ENCODE results near the gene HDGFL3.
"Not testable (repeated sequence)": the region's sequence is repeated elsewhere in the genome, so short reads cannot be mapped to it uniquely, and the experiment has no call there.

The HDGFL3 gene

DNA sequence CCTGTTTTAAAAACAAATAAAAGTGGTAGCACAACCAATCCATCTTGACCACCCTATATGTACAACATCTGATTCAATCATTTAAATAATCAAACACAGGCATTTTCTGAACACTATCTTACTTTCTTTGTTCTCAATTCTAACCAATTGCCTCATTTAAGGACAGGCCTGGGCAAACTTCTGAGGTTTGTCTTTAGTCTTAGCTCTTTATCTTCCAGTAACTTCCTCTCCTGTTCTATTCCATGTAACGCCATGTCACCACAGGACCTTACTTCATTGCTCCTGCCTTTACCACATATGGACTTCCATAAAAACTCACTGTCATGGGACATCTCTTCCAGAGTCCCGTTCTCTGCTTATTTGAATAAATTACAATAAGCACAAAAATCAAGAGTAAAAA is 14.9 kb downstream of the HDGFL3 start:
- no peak for DNase-seq

- DNase-seq: no peak
Measured at GRCh38 chr15:83190450-83190849, 17.2 kb downstream of the HDGFL3 start.

- no peak for DNase-seq
Measured at GRCh38 chr15:83185561-83185960, 22.1 kb downstream of the HDGFL3 start.

DNA sequence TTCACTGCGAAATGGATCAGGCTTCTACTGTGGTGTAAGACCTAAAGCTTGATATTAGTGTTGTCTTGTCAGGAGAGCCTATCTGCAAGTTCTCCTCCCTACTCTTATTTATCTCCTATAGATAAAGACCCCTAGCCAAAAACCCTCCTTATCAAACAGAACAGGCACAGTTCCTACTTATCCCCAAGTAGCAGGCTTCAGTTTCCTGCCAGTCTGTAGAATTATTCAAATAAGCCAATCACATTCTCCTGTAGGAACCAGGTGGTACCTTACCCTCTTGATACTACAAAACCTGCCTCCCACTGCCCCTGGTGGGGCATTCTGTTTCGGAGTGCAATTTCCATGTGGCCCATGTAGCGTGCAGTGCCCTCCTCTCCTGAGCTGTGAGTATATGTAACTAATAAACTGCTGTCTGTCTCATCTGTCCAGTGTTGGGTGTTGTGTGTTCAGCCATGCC is 28.7 kb downstream of the HDGFL3 start:
- DNase-seq: no peak

- DNase-seq: no peak
Measured at GRCh38 chr15:83178390-83178789, 29.2 kb downstream of the HDGFL3 start.

- DNase-seq: no peak
Measured at GRCh38 chr15:83174891-83175290, 32.7 kb downstream of the HDGFL3 start.

GRCh38 chr15:83170474-83171165 is 37.0 kb downstream of the HDGFL3 start:
- no peak for DNase-seq

DNA sequence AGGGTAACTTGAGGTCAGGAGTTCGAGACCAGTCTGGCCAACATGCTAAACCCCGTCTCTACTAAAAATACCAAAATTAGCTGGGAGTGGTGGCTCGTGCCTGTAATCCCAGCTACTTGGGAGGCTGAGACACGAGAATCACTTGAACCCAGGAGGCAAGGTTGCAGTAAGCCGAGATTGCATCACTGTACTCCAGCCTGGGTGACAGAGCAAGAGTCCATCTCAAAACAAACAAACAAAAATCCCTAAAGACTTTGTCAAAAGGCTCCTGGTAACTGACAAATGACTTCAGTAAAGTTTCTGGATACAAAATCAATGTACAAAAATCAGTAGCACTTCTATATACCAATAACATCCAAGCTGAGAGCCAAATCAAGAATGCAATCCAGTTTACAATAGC is 38.0 kb downstream of the HDGFL3 start:
- DNase-seq: not testable (repeated sequence)

- DNase-seq: no peak
Measured at GRCh38 chr15:83166830-83167229, 40.8 kb downstream of the HDGFL3 start.

GRCh38 chr15:83166218-83166617 is 41.4 kb downstream of the HDGFL3 start:
- no peak for DNase-seq

- DNase-seq: no peak
Measured at GRCh38 chr15:83164771-83165404, 42.7 kb downstream of the HDGFL3 start.

GRCh38 chr15:83164111-83164770 is 43.4 kb downstream of the HDGFL3 start:
- no peak for DNase-seq

- DNase-seq: no peak
Measured at GRCh38 chr15:83163032-83163431, 44.6 kb downstream of the HDGFL3 start.

- no peak for DNase-seq
Measured at GRCh38 chr15:83160741-83161140, 46.9 kb downstream of the HDGFL3 start.

- DNase-seq: no peak
Measured at GRCh38 chr15:83158393-83158792, 49.2 kb downstream of the HDGFL3 start.

DNA sequence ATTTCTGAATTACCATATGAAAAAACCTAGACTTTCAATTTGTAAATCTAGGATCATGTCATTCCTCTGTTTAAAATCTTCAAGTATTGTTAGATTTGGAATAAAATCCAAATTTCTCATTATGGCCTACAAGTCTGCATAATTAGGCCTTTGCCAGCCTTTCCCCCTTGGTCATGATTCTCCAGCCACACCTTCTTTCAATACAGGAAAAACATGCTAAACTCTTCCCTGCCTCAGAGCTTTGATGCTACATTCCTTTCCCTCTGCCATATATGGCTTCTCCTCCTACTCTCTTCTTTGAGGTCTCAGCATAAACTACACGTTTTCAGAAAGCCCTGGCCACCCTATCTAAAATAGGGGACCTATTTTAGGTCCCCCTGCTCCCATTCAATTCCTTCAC is 51.7 kb downstream of the HDGFL3 start:
- no peak for DNase-seq

DNA sequence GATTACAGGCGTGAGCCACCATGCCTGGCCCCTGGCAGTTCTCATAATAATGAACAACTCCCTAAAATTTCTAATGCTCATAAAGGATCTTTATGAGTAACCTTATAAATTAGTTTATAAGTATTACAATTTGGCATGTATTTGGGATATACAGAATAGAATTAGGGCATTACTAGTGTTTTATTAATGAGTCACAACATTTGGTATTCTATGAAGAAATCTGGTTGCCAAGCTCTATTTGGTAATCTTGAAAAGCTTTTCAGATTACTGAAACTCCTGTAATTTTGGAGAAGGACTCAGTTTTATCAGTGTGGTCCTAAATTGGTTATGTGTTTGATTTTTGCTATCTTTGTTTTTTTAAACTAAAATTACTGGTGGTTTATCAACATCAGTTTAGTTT is 54.3 kb downstream of the HDGFL3 start:
- DNase-seq: no peak

DNA sequence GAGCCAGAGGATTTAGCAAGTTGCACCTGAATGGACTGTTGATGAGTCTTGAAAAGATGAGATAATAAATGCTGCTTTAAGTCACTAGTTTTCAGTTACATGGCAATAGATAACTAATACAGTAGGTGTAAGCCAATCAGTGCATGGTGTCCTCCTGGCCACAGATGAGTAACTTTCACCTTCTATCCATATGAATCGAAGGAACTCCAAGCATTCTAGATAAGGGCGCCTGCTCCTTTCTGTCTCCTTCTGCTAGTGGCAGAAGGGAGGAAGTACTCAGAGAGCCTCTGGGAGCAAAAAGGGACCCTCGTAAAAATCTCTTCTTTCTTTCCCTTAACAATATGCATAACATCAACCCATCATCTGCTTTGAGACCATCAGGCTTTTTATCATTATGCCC is 62.9 kb downstream of the HDGFL3 start:
- DNase-seq: no peak

- DNase-seq: not testable (repeated sequence)
Measured at GRCh38 chr15:83142151-83142550, 65.5 kb downstream of the HDGFL3 start.

DNA sequence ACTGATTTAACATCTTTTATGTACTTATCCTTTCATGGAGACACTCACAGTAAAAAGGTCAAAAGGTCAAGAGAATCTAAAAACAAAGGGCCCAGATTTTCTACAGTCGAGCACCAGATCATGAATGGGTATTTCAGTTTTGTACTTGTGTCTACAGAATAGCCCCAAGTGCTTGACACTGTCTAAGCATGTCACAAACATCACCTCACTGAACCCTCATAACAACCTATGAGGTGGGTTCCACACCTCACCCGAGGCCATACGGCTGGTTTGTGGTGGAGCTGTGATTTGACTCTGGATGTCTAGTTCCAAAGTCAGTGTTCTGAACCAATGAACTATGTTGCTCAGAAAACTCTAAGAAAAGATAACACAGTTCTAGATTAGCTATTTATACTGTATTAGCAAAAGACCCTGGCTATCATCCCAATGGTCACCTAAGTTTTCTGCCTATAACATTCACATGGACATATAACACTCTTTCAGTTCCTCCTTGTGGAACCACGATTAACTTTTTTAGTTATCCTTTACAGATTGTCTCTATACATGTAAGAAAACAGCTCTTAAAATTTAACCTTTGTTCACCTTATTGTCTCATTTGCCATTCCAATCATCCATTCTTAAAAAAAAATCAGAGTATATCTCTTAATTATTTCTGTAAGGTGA is 74.6 kb downstream of the HDGFL3 start:
- DNase-seq: no peak

DNA sequence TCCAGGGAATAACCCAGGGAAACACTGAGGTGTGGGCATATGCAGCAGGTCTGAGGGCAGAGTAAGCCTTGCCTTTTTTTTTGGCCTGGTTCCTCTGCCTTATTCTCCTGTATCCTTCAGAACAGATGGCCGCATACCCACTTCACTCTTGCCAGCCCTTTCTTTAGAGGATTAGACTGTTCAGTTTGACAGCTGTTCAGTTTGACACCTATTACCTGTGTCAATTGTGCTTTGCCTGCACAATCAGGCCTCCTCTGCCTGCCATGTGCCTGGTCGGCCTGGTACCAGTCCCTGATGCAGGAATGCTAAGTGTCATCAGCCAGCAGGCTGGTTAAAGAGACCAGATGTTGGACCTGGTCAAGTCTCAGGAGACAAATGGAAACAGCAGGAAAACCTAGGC is 77.8 kb downstream of the HDGFL3 start:
- DNase-seq: no peak

DNA sequence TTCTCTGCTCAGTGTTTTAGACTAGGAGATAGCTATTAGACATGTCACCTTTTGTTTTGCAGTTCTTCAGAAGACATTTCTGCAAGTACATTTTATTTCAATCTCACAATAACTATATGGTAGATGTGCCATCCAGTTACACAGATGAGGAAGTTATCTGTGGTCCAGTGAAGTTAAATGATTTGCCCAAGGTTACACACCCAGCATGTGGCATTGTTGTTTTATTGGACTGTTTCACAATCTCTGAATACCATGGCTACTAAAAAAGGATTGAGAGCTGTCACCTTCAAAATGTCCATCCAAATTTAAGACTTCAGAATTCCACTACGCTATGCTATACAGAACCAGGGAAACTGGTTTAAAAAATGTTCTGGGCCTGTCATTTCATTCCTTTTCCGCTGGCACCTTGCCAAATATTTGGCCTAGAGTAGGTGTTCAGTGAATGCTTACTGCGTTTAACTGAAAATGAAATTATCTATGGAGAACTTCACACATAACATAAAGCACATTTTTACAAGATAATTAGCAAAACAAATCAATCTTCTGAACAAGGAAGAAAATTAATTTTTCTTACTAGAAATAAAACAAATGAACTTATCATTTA is 80.0 kb downstream of the HDGFL3 start:
- DNase-seq: no peak

GRCh38 chr15:83123529-83123928 is 84.1 kb downstream of the HDGFL3 start:
- DNase-seq: no peak
